ENCODE data around the gene NUDT9. TPM values are rescaled to one million over a fixed set of nuclear protein-coding genes. Genes with fewer than 3 reads are reported as not detected.
A peak's percentile ranks its signal among the peaks of the same experiment; 100 is the strongest.

NUDT9 gene
- polyA plus RNA-seq, 1 of the 3 experiments (the other 2 are of a cell fraction), result 21.8 TPM

DNA sequence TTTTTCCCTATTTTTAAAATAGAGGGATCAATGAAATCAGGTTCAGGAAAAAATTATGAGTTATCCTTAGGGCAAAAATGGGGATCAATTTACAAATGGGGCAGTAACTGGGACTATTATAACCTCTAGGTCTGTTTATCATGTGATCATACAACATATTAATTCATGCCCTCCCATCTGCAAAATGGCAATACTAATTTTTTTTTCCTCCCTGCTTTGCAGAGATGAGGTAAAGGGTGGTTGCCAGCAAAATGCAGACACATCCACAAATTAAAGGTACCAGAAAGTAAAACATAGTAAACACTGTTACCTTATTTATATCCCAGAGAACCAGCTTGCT lies 31.9 kb upstream of the NUDT9 start (continued):
- TF ChIP-seq, protein P1, sequence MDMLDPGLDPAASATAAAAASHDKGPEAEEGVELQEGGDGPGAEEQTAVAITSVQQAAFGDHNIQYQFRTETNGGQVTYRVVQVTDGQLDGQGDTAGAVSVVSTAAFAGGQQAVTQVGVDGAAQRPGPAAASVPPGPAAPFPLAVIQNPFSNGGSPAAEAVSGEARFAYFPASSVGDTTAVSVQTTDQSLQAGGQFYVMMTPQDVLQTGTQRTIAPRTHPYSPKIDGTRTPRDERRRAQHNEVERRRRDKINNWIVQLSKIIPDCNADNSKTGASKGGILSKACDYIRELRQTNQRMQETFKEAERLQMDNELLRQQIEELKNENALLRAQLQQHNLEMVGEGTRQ (IDR thresholded peaks at IDR 0.05; ENCODE audit: borderline replicate concordance, low read depth, low read length), result no peak
- TF ChIP-seq RFX5 (IDR thresholded peaks at IDR 0.05; ENCODE audit: low read length), result no peak
- TF ChIP-seq, protein P2, sequence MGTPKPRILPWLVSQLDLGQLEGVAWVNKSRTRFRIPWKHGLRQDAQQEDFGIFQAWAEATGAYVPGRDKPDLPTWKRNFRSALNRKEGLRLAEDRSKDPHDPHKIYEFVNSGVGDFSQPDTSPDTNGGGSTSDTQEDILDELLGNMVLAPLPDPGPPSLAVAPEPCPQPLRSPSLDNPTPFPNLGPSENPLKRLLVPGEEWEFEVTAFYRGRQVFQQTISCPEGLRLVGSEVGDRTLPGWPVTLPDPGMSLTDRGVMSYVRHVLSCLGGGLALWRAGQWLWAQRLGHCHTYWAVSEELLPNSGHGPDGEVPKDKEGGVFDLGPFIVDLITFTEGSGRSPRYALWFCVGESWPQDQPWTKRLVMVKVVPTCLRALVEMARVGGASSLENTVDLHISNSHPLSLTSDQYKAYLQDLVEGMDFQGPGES (IDR thresholded peaks at IDR 0.05; ENCODE audit: low read depth, low read length), result no peak
- no peak for TF ChIP-seq MXI1 (IDR thresholded peaks at IDR 0.05; ENCODE audit: low read depth, low read length)
- no peak for TF ChIP-seq EZH2phosphoT487 (IDR thresholded peaks at IDR 0.05; ENCODE audit: borderline replicate concordance, low read depth)
- TF ChIP-seq CHD2 (IDR thresholded peaks at IDR 0.05; ENCODE audit: low read length, partially characterized antibody), result no peak
- TF ChIP-seq, protein P3, sequence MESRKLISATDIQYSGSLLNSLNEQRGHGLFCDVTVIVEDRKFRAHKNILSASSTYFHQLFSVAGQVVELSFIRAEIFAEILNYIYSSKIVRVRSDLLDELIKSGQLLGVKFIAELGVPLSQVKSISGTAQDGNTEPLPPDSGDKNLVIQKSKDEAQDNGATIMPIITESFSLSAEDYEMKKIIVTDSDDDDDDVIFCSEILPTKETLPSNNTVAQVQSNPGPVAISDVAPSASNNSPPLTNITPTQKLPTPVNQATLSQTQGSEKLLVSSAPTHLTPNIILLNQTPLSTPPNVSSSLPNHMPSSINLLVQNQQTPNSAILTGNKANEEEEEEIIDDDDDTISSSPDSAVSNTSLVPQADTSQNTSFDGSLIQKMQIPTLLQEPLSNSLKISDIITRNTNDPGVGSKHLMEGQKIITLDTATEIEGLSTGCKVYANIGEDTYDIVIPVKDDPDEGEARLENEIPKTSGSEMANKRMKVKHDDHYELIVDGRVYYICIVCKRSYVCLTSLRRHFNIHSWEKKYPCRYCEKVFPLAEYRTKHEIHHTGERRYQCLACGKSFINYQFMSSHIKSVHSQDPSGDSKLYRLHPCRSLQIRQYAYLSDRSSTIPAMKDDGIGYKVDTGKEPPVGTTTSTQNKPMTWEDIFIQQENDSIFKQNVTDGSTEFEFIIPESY (IDR thresholded peaks at IDR 0.05; ENCODE audit: borderline replicate concordance, low read depth), result no peak
- no peak for TF ChIP-seq RXRA (IDR thresholded peaks at IDR 0.05; ENCODE audit: borderline replicate concordance, low read depth)
- no peak for TF ChIP-seq ELF1 (IDR thresholded peaks at IDR 0.05)

DNA sequence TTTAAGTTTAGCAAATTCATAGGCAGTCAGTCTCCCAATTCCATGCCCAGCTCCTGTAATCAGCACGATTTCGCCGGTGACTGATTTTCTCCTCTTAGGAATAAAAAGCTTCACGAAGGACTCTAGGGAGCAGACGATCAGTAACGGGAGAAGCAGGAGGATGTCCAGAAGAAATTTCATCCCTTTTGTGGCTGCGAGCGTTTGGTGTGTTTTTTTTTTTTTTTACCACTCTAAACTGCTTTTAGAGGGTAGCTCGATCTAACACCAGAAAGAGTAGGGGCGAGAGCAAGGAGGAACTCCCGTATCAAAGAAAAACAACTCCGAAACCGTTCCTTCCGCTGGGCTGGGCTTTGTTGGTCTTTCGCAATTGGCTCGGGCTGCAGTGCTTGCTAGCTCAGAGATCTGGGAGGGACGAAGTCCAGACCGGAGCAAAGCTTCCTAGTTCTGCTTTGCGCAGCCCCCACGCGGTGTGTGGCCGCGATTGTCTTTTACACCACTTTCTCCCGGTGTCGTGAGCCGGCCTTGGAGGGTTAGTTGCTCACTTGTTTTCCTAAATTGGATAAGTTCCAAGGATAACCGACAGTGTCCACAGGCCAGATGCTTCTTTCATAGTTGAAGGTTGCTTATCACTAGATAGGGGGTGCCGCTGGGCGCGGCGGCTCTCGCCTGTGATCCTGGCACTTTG lies 31.3 kb upstream of the NUDT9 start, which contains the start of gene HSD17B11:
HSD17B11 (minus strand) TSS at position 298 of the 685 bp plus-strand sequence; CDS start at position 180, 118 bp downstream.
- Histone ChIP-seq H3K9me2 (no peaks in the 10 kb centered on the region), H3K4me2 (peak within 1 kb of the TSS; percentile 75), H3F3A (replicated peaks; ENCODE audit: insufficient read depth) (peaks cover 23% of the 10 kb centered on the region), H3K4me3 (ENCODE audit: low read depth in 2 of 2, low read length in 1 of 2) (peak within 1 kb of the TSS; percentile 69 to 80), H3K9ac (peak within 1 kb of the TSS; percentile 76), H3K79me2 (ENCODE audit: insufficient read depth) (peaks cover 46% of the 10 kb centered on the region), H3K36me3 (replicated peaks in 1 of 2; ENCODE audit: control insufficient read depth in 1 of 2, insufficient read depth in 2 of 2, low read length in 1 of 2) (peaks cover 0 to 5% of the 10 kb centered on the region in 2 experiments), H3K27me3 (ENCODE audit: insufficient read depth) (no peaks in the 10 kb centered on the region), H3K4me1 (ENCODE audit: control insufficient read depth in 1 of 2, insufficient read depth in 2 of 2, low read depth in 1 of 2, low read length in 1 of 2) (peaks cover 0 to 4% of the 10 kb centered on the region in 2 experiments; a peak in 1 of 4 replicates), H3K27ac (ENCODE audit: low read depth in 2 of 2, low read length in 1 of 2) (peak within 1 kb of the TSS; percentile 83 to 96), H2AFZ (ENCODE audit: low read depth) (peak within 1 kb of the TSS; percentile 91), H3K9me3 (no peaks in the 10 kb centered on the region), H4K20me1 (ENCODE audit: insufficient read depth) (no peaks in the 10 kb centered on the region)
- POLR2A ChIA-PET, result interaction anchor here (0.6 to 2.4 kb wide), 6 partner anchors 8 to 385 kb away, joined by 3 to 24 read pairs (median 4); partner anchors contain the start of gene NUDT9
- DNase-seq, result peak; percentile 90
- CTCF ChIA-PET, result interaction anchor here (0.7 to 7.0 kb wide), 8 partner anchors 14 to 74 kb away, joined by 3 to 53 read pairs (median 3); partner anchors contain the start of gene NUDT9
- 1% methylated on average over 32 of the region's 32 CpGs for WGBS (ENCODE audit: low lambda C conversion rate)
- TF ChIP-seq RCOR1 (IDR thresholded peaks at IDR 0.05; ENCODE audit: low read length) (no peak; the same call in 1 of the 2 replicates), MEF2A (IDR thresholded peaks at IDR 0.05; ENCODE audit: borderline replicate concordance, low read depth) (no peak), MXI1 (IDR thresholded peaks at IDR 0.05; ENCODE audit: low read depth, low read length) (peak; percentile 95), TAF1 (IDR thresholded peaks at IDR 0.05; ENCODE audit: borderline replicate concordance, low read depth, low read length) (peak; percentile 76), GABPA (IDR thresholded peaks at IDR 0.05; ENCODE audit: low read depth) (peak; percentile 49), FOXJ3 (CRISPR knock-in tag; IDR thresholded peaks at IDR 0.05) (no peak), ELF1 (IDR thresholded peaks at IDR 0.05) (peak; percentile 63; the same call in 1 of the 2 replicates)
- TF ChIP-seq, protein P4, sequence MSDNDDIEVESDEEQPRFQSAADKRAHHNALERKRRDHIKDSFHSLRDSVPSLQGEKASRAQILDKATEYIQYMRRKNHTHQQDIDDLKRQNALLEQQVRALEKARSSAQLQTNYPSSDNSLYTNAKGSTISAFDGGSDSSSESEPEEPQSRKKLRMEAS (IDR thresholded peaks at IDR 0.05; ENCODE audit: low read depth), result peak; percentile 92
- TF ChIP-seq, protein P5, sequence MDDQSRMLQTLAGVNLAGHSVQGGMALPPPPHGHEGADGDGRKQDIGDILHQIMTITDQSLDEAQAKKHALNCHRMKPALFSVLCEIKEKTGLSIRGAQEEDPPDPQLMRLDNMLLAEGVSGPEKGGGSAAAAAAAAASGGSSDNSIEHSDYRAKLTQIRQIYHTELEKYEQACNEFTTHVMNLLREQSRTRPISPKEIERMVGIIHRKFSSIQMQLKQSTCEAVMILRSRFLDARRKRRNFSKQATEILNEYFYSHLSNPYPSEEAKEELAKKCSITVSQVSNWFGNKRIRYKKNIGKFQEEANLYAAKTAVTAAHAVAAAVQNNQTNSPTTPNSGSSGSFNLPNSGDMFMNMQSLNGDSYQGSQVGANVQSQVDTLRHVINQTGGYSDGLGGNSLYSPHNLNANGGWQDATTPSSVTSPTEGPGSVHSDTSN (IDR thresholded peaks at IDR 0.05), result no peak; the same call in 1 of the 2 replicates
- TF ChIP-seq, protein P3 (IDR thresholded peaks at IDR 0.05; ENCODE audit: borderline replicate concordance, low read depth), result no peak
- TF ChIP-seq, protein P6, sequence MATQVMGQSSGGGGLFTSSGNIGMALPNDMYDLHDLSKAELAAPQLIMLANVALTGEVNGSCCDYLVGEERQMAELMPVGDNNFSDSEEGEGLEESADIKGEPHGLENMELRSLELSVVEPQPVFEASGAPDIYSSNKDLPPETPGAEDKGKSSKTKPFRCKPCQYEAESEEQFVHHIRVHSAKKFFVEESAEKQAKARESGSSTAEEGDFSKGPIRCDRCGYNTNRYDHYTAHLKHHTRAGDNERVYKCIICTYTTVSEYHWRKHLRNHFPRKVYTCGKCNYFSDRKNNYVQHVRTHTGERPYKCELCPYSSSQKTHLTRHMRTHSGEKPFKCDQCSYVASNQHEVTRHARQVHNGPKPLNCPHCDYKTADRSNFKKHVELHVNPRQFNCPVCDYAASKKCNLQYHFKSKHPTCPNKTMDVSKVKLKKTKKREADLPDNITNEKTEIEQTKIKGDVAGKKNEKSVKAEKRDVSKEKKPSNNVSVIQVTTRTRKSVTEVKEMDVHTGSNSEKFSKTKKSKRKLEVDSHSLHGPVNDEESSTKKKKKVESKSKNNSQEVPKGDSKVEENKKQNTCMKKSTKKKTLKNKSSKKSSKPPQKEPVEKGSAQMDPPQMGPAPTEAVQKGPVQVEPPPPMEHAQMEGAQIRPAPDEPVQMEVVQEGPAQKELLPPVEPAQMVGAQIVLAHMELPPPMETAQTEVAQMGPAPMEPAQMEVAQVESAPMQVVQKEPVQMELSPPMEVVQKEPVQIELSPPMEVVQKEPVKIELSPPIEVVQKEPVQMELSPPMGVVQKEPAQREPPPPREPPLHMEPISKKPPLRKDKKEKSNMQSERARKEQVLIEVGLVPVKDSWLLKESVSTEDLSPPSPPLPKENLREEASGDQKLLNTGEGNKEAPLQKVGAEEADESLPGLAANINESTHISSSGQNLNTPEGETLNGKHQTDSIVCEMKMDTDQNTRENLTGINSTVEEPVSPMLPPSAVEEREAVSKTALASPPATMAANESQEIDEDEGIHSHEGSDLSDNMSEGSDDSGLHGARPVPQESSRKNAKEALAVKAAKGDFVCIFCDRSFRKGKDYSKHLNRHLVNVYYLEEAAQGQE (IDR thresholded peaks at IDR 0.05; ENCODE audit: low read depth, low read length), result no peak

All from SK-N-SH (cell line).